Central memory CD4-positive, alpha-beta T cell (primary cell): ENCODE results near the gene FAP.

Experiments used
- DNase-seq: peaks from one replicate; pipeline ENCODE4 v3.0.0; 2022
- total RNA-seq, 3 experiments: gene quantifications; one replicate each; lab custom pipeline; 2026; lab: John Stamatoyannopoulos, UW

Gene FAP, protein sequence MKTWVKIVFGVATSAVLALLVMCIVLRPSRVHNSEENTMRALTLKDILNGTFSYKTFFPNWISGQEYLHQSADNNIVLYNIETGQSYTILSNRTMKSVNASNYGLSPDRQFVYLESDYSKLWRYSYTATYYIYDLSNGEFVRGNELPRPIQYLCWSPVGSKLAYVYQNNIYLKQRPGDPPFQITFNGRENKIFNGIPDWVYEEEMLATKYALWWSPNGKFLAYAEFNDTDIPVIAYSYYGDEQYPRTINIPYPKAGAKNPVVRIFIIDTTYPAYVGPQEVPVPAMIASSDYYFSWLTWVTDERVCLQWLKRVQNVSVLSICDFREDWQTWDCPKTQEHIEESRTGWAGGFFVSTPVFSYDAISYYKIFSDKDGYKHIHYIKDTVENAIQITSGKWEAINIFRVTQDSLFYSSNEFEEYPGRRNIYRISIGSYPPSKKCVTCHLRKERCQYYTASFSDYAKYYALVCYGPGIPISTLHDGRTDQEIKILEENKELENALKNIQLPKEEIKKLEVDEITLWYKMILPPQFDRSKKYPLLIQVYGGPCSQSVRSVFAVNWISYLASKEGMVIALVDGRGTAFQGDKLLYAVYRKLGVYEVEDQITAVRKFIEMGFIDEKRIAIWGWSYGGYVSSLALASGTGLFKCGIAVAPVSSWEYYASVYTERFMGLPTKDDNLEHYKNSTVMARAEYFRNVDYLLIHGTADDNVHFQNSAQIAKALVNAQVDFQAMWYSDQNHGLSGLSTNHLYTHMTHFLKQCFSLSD
- total RNA-seq = 0 reads per million in 3 experiments

DNA sequence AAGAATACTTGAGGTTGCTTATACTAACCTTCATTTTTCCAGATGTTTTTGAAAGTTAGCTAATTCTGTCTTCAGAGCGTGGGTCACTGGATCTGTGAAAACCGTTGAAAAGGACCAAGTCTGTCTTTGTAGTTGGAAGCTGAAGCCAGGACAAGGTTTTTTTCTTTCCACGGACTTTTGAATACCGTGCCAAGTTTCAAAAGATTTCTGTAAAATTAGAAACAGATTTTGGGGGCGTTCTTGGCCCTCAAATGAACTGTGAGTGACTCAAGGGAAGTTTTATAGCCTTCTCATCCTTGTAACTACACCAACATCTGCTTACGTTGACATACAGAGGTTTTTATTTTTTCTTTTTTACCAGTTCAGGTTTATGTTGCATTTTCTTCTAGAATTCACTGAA is at the start of gene FAP:
TSS of gene FAP (minus strand) at position 152 of the 400 bp plus-strand sequence. CDS start at position 34, 118 bp downstream.
- DNase-seq = no peak

DNA sequence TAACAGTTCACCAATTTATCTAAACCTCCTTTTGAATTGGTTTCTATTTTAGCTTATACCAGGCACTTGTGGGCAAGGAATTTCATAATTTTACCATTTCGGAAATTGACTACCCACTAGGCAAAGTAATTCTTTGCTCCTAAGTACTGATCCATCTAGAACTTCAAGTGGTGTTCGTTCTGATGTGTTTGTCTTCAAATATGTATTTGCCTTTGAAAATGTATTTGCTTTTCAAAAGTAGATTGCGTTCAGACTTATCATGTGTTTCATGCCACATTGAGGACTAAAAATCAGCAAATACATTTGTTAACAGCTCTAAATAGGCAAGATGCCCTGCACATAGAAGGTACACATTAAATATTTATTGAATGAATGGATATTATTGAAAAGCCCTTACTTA is 48.5 kb upstream of the FAP start:
- DNase-seq = no peak

DNA sequence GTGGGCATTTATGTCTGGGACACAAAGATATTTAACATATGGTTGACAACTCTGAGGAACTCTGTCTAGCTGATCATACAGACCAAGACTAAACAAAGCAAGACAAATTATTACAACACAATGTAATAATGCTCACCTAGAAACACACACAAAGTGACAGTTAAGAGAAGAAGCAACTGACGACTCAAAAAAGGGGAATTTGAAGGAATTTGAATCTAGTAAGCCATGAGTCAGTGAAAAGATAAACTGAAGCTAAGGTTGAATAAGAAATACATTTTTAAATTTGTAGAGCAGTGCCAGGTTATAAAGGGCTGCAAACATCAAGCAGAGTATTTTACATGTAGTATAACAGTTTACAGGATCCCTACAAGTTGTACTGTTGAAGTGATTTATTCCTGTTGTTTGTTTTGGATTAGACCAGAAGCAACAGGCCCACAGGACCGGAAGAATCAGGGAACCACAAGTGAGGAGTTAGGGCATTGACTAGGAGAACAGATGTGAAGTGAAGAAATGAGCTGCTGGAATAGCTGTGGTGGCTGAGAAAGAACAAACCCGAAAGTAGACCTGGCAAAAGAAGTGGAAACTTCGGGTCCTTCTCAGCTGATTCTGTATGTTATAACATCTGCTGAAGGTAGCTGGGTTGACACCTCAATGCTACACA is 39.6 kb upstream of the FAP start:
- no peak for DNase-seq

DNA sequence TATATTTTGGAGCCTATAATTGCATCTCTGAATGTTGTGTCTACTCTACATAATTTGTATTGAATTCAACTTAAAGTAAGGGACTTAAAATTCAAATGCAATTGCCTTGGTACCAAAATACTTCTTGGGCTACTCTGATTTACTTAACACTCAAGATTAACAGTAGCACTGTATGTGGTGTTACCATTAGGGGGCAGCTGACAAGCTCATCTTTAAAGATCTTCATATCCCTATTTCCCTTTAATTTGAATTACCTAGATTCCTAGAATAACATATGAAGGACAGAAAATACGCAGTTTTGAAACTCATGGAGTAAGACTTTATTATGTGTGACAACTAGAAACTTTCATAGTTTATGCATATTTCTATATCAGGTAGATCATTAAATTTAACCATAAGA is 37.4 kb upstream of the FAP start:
- no peak for DNase-seq

DNA sequence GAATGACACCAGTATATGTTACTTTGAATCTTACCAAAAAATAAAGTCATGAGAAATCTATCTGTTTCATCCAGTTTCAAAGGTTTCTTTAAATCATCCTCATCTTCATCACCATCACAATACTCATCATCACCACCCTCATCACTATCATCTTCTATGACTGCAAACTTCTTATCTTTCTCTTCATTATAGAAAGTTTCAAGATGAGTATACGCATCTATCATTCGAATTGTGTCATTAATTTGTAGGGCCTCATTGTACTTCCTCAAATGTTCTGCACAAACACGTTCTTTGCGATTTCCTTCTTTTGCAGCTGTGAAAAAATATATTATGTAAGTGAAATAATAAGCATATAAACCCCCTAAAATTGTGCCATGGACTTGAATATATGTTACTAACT is 34.1 kb upstream of the FAP start:
- DNase-seq = no peak

DNA sequence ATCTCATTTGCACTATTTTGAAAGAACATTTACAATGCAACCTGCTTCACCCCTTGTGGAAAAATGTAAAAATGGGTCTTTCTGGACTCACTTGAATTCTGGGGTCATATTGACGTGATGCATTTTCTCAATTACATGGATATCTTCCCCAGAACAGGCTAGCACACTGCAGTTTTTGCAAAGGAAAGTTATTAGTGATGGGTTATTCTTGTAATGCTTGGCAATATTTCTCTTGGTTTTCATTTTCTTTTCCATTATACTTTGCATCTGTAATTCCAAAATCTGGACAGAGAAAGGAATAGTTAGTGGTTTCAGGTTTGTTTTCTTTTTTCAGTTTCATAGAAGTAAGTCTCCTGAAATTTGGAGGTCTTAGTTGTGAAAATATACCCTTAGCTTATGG is 24.8 kb upstream of the FAP start:
- no peak for DNase-seq

DNA sequence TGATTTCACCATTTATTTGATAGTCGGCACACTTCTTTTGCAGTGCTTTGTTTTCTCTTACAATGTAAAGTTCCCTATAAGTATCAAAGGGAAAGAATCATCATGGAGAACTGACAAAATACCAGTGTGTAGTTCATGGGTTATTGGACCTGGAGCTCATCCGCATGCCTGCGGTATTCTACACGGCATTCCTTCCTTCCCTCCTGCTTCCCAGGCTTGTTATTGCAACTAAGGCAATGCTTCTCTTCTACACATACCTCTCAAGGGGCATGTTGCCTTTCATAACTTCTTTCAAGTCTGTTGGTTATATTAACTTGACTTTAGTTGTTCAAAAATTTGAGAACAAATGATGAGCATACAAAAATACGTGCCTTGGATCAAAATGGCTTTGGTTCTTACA is 24.3 kb upstream of the FAP start:
- DNase-seq = no peak

DNA sequence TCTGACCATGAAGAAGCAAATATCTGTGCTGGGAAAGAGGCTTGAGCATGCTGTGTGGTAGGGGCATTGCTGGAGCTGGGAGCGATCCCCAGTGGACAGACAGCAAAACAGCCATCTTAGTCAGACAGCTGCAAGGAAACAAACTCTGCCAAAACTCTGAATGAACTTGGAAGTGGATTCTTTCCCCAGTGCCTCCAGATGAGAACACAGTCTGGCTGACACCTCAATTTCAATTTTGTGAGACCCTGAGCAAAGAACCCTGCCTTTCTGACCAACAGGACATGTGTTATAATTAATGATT is 23.2 kb upstream of the FAP start:
- DNase-seq = no peak

DNA sequence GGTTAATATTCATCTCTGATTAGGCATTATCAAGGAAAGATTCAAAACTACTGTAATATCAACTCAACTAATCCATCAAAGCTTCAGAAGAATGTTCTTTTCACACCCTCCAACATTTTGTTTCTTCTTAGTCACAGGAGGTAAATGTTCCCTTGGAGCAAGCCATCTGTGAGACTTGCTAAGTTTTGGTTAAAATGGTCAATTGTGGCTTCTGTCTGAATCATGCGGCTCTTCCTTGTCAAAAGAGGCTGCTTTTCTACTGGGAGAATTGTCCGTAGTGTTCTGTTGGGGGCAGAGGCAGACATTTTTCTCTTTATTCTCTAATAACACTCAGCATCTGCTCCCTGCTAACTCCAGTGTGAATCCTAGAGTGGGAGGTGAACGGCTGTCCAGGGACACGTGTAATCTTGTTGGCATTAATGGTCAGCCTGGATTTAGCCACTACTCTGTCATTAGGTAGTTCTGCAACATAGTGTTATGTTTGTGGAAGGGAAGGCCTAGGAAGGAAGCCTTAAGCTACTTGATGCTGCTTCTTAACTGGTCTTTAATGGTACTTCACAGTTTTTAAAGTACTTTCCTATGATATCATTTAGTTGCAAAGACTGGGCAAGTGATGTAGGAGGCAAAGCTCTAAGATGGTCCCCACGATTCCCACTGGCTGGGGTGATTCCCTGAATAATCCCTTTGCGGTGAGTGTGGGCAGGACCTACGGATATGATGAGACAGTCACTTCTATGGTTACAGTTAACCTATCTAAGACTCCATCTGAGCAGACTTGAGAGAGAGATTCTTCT is 22.6 kb upstream of the FAP start:
- DNase-seq = no peak

DNA sequence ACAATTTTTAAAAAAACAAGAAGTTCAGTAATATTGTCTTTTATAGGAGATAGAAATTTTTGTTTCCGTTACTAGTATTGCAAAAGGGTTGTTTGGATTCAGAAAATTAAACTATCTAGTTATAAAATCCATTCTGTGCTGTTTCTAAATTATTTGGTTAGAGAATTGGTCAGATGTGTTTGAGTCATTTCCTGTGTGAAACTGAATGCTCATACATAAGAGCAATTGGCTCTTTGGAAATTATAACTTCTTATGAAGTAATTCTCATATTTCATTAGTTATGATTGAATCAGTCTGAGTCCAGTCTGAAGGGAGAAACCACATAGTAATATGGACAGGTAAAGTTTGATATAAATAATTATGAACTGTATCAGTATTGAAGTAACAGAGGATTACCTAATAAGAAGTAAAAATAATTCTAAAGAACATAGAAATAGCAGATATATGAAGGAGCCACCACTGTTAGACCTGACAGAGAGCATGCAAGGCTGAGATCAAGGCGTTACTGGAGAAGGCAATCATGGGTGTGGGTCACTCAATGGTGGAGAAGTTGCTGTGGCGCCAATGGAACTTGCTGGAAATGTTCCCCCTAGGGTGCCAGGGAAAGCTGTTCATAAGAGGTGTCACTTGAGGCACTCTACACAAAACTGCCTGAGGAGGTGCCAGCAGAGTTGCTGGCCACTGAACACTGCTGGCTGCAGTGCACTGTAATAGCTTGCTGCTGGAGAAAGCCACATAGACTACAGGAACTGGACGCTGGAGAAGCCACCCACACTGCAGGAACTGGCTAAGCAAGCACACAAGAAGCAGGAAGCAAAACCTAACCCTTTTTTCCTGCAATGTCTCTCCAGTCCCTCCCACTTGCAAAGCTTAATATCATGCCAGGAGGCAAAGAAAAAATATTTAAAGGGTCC is 18.0 kb upstream of the FAP start:
- DNase-seq = no peak

DNA sequence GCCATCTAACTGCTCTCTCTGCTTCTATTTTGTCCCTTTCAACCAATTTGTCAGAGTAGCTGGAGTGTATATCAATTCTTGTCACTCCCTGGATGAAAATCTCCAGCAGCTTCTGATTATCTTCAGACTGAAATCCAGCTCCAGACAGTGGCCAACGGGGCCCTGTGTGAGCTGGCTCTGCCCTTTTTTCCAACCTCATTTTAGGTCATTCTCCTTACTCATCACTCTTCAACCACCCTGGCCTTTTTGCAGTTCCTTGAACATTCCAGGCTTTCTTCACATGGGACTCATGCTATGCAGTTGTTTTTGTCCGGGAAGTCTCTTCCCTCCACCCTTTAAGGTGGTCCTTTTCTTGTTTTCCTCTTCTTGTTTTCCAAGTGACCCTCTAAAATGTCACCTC is 15.4 kb upstream of the FAP start:
- no peak for DNase-seq

DNA sequence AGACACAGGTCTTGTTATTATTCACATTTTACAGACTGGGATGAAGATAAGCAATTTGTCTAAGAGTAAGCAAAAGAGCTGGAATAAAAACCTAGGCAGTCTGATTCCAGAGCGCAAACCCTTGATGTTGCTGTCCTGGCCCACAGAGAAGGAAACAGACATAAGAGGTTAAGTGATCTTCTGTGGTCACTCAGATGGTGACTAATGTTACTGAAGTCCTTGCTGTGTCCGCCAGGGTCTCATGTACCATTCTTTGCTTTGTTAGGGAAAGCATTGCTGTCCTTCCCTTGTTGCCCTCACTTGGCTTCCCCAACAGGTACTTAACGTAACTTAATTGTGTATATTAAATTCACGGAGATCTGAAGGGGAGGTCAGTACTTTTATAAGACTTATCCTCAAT is 14.9 kb upstream of the FAP start:
- no peak for DNase-seq

DNA sequence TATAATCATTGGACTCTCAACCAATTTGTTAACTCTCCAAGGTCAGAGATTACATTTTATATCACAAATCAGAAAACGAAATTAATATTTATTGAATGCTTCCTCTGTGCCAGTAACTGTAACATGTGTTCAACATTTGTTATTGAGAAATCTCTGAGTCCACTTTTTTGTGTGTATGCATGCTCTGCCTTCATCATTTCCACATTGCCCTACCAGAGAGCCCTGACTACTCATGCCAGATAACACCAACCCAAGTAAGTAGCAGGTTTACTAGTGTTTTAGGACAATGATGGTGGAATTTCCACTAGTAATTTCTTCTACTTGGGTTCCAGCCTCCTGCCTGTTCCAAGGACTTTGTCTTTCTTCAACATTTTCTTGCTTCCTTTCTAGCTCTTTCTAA is 14.2 kb upstream of the FAP start:
- DNase-seq = no peak

DNA sequence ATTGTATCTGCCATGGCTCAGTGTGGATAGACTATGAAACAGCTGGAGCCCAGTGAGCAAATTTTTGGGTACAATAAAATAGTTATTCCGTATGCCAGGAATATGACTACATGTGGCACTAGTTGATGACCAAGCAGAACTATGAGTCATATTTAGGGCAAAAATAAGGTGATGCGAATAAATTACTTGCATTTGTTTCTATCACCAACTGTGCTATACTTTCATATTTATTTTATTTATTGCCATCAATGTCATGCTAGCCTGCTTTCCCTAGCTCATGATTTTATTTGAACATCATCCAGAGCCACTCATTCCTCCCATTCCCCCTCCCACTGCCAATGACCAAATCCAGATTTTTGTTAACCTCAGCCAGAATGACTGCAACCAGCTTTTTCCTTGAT is 13.3 kb upstream of the FAP start:
- DNase-seq = no peak

DNA sequence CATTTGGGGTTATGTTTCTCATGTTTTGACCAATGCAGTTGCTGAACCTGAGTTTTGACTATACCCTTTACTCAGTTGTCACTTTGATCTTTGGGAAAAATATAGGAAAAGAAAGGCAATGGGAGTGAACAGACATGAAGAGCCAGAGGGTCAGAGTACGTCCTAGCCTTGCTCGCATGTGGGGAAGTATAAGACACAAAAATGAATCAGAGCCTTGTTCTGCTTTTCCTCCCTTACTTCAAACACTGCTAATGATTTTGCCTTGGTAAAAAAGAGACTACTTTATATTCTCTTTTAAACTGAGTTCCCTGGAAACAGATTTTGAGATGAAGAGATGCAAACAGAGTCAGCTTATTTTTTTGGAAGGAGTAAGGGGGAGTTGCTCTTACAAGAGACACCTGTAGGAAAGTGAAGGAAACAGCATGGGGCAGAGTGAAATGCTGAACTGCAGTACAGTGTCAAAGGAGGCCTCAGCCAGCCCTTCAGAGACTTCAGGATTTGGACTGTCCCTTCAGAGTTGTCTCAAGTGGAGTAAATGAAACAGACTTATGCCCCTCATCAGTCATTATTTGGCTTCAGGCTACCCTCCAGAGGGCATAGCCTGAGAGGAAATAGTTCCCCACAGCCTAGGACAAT is 11.1 kb upstream of the FAP start:
- DNase-seq = no peak

DNA sequence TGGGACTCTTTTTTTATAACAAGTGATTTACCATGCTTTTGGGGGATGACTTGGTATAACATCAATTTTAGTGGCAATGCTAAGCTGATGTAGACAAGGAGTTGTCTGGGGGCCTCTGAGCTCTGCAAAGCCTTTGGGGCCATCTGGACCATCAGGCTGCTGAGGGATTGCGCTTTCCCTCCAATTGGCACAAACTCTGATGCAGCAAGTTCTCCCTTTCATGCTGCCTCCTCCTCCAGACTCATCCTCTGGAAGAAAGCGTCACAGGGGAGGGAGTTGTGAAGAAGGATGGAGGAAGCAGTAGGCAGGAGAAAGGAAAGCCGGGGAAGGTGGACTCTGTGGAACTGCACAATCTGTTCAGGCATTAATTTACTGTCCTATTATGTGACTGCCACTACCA is 10.2 kb upstream of the FAP start:
- DNase-seq = no peak

DNA sequence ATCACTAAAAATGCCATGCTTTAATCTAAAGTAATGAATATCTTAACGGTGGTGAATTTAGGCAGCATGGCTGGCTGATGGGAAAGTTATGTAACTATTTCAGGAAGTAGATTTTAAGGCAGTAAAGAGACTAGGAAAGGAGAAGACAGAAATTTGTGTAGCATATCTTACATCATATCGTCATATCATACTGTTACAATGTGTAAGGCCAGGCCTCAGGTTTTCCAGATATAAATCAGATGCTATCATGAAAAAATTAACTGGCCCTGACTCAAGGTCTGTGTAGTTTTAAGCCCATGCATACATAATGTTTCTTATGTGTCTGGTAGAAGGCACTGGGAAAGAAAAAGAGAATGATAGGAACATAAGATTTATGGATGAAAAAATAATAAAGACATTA is 8.9 kb upstream of the FAP start:
- DNase-seq = no peak

DNA sequence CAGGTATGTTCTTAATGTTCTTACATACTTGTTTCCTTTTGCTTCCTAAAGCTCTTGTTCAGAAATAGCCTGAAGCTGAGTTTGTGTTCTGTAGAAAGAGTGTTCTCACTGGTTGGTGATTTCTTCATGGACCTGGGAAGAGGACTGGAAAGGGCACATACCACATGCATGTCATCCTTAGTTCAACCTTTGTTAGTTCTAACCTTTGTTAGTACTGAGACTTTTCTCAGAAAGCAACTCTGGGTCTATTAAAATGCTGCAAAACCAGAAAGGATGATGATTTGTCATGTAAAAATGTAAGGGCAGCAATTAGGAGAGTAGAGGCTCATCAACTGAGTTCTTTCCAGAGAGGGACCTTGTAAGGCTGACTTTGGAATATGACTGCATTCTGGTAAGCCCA is 2.5 kb upstream of the FAP start:
- no peak for DNase-seq

DNA sequence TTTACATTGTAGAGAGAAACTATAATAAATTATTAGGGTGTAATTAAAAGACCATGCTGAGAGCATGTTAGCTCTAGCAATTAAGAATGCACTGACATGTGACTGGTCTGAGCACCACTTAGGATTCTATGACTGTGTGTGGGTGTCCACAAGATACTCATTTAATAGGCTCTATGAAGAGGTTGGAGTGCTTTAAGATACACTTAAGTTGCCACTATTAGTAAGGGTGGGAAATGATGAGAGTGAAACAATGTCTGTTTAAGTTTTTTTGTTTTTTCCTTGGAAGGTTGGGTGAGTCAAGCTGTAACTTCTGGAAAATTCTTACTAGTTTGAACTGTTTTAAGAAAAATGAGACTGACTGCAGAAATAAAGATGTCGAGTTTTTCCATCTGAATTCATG is 1.8 kb upstream of the FAP start:
- DNase-seq = no peak

DNA sequence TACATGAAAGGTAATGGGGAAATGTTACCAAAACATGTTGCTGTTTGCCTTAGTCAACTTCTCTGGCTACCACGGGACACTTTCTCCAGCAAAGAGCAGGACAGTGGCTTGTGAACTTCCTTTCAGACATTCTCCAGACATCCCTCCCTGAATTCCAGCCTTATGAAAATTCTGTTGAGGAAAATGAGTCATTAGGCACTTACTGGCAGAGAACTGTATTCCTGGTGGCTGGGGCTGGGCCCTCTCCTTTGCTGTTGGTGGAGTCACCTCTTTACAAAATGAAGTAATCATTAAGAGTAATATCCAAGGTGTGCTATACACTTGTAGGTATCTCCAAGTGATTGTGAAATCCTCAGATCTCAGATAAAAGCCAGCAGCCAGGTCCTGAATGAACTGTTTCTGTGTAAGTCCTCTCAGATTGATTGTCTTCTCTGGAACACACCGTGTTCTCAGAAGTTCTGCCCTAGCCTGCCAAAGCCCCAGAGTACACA is 1.3 kb upstream of the FAP start:
- no peak for DNase-seq

DNA sequence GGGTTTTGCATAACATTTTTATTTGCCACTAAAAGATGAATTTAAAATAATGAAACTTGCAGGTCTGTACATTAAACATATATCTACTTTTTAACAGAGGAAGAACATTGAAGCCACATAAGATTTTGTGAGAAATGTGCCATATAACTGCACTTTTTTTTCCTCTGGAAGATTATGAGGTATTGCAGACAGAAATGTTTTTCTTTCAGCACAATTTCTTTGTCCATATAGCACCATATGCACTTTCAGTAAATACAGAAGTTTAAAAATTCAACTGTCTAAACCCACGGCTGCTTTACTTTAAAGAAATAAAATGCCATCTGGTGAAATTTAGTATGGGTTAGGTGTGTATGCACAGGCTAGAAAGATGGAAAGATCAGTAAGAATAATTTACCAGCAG is 470 bp upstream of the FAP start:
- DNase-seq = no peak
